Fibroblast of lung (primary cell): ENCODE results near the gene BTNL9. TPM values are rescaled to one million over a fixed set of nuclear protein-coding genes. Genes with fewer than 3 reads are reported as not detected.
"Not testable (repeated sequence)": the region's sequence is repeated elsewhere in the genome, so short reads cannot be mapped to it uniquely, and the experiment has no call there.

Source experiments
- DNase-seq, 2 donors: peaks; one replicate each; pipeline versions ENCODE4 v3.0.0 to v3.0.0-alpha.2; 2010; ENCODE audit warnings: low read depth in 2 of 2
- H2AFZ ChIP-seq: 2 replicates; pipeline ENCODE4 v1.5.1; 2012; ENCODE audit warnings: low read length, control low read depth, inconsistent platforms
- H3K27ac ChIP-seq: 2 replicates; pipeline ENCODE4 v1.5.1; 2011; ENCODE audit warnings: low read length, control low read depth; ENCODE audit not compliant: insufficient read depth
- H3K27me3 ChIP-seq: 2 replicates; pipeline ENCODE4 v1.5.1; 2011; ENCODE audit warnings: mild to moderate bottlenecking, low read length; ENCODE audit not compliant: control insufficient read depth, insufficient read depth
- H3K36me3 ChIP-seq: 2 replicates; pipeline ENCODE4 v1.5.1; 2011; ENCODE audit warnings: low read length; ENCODE audit not compliant: control insufficient read depth, insufficient read depth
- H3K4me1 ChIP-seq: 2 replicates; pipeline ENCODE4 v1.5.1; 2011; ENCODE audit warnings: low read length; ENCODE audit not compliant: control insufficient read depth, insufficient read depth; ENCODE audit errors: extremely low read depth
- H3K4me2 ChIP-seq: 2 replicates; pipeline ENCODE4 v1.5.1; 2011; ENCODE audit warnings: low read length, control low read depth; ENCODE audit not compliant: insufficient read depth; ENCODE audit errors: extremely low read depth
- H3K4me3 ChIP-seq, 4 experiments: fragments of 200-600 bp in 1 of 4; sonication (generic) in 1 of 4; replicated peaks in 1 of 4; 2 replicates each; pipeline ENCODE4 v1.5.1; 2011 to 2016; ENCODE audit warnings: low read length in 4 of 4, low read depth in 3 of 4, mild to moderate bottlenecking in 3 of 4, control low read depth in 2 of 4, inconsistent platforms in 1 of 4, mixed read lengths in 1 of 4; ENCODE audit not compliant: insufficient read depth in 1 of 4; ENCODE audit errors: control extremely low read depth in 1 of 4
- H3K79me2 ChIP-seq: 2 replicates; pipeline ENCODE4 v1.5.1; 2012; ENCODE audit warnings: mild to moderate bottlenecking, low read length, inconsistent platforms; ENCODE audit not compliant: control insufficient read depth, insufficient read depth
- H3K9ac ChIP-seq: 2 replicates; pipeline ENCODE4 v1.5.1; 2011; ENCODE audit warnings: mild to moderate bottlenecking, low read length, control low read depth; ENCODE audit not compliant: insufficient read depth
- H3K9me3 ChIP-seq: 2 replicates; pipeline ENCODE4 v1.5.1; 2012; ENCODE audit warnings: low read depth, low read length; ENCODE audit not compliant: control insufficient read depth, insufficient read depth
- H4K20me1 ChIP-seq: 2 replicates; pipeline ENCODE4 v1.5.1; 2011; ENCODE audit warnings: low read length; ENCODE audit not compliant: control insufficient read depth, insufficient read depth; ENCODE audit errors: extremely low read depth
- EZH2 ChIP-seq: IDR thresholded peaks from 2 replicates; pipeline ENCODE4 v1.5.1; 2012; ENCODE audit warnings: low read length, control low read depth, mild to moderate bottlenecking; ENCODE audit errors: missing control alignments
- polyA plus RNA-seq, 2 donors: library from polyadenylated mRNA; depleted of rRNA in 1 of 2; stranded (reverse) in 1 of 2; unstranded in 1 of 2; fragments of >200 nt; gene quantifications; 2 replicates each; pipeline ENCODE4 v1.2.1, GENCODE V29; 2011 to 2012; ENCODE audit warnings: missing spikeins in 1 of 2
- total RNA-seq: library from RNA; depleted of rRNA; stranded (reverse); fragments of >200 nt; gene quantifications from 2 replicates; pipeline ENCODE4 v1.2.1, GENCODE V29; 2014
- TF ChIP-seq, protein P1 (sequence below), 2 donors: IDR thresholded peaks in 1 of 2; conservative IDR thresholded peaks in 1 of 2; 1 replicate in 1 of 2; 2 replicates in 1 of 2; pipeline ENCODE4 v1.5.1; 2011 to 2012; ENCODE audit warnings: low read length in 2 of 2, control low read depth in 1 of 2, inconsistent platforms in 1 of 2, low read depth in 1 of 2, mild to moderate bottlenecking in 1 of 2

BTNL9 gene
- total and polyA plus RNA-seq, 2 donors (not counting 1 experiment from before 2014, with no cell fraction given) = not detected

DNA sequence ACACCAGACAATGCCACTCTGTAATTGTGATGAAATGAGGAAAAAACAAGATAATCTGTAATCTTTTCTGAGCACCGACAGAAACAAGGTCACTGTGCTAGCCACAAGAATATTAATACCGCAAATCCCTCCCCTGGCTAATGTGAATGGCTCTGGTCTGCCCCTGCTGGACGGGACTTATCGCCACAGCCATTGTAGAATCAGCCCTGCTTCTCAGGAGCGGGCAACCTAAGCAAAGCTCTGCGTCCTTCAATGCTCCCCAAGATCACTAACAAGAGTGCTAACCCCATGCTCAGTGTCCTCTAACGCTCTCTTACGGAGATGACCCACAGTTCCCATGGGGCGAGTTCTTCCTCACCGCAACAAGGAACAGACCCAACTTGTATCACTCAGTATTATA lies 48.2 kb downstream of the BTNL9 start:
- DNase-seq = no peak
- no peaks in the 10 kb centered on the region for H4K20me1 ChIP-seq
- H2AFZ ChIP-seq = no peak overlapping the region
- no peak overlapping the region for H3K4me3 ChIP-seq
- H3K4me2 ChIP-seq = no peak overlapping the region
- H3K36me3 ChIP-seq = no peaks in the 10 kb centered on the region
- H3K9ac ChIP-seq = no peak overlapping the region
- no peak for TF ChIP-seq EZH2
- TF ChIP-seq, protein P1, sequence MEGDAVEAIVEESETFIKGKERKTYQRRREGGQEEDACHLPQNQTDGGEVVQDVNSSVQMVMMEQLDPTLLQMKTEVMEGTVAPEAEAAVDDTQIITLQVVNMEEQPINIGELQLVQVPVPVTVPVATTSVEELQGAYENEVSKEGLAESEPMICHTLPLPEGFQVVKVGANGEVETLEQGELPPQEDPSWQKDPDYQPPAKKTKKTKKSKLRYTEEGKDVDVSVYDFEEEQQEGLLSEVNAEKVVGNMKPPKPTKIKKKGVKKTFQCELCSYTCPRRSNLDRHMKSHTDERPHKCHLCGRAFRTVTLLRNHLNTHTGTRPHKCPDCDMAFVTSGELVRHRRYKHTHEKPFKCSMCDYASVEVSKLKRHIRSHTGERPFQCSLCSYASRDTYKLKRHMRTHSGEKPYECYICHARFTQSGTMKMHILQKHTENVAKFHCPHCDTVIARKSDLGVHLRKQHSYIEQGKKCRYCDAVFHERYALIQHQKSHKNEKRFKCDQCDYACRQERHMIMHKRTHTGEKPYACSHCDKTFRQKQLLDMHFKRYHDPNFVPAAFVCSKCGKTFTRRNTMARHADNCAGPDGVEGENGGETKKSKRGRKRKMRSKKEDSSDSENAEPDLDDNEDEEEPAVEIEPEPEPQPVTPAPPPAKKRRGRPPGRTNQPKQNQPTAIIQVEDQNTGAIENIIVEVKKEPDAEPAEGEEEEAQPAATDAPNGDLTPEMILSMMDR (conservative IDR thresholded peaks at IDR 0.05 in 1 of 2, IDR thresholded peaks at IDR 0.05 in 1 of 2; ENCODE audit: low read depth in 1 of 2, low read length in 2 of 2) = peak; percentile 21 to 42
- no peaks in the 10 kb centered on the region for H3K27me3 ChIP-seq
- no peak overlapping the region for H3K27ac ChIP-seq
- no peaks in the 10 kb centered on the region for H3K4me1 ChIP-seq
- no peaks in the 10 kb centered on the region for H3K79me2 ChIP-seq
- no peaks in the 10 kb centered on the region for H3K9me3 ChIP-seq

DNA sequence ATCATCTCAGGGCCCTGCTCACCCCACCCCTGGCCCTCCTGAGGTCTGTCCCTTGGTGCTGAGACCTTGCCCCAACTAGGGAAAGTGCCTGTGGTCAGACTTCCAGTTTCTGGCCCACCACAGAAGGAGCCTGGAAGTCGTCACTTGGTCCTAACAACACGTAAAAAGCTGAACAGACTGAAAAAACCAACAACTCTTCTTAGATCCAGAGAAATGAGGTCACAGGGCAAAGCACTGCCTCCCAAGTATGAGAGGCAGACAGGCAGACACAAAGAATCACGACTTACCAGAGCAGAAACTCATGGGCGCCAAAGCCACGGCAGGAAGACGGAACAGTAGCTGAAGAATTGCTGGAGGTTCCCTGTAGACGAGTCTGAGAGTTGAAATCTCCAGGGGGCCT lies 52.4 kb downstream of the BTNL9 start:
- Histone ChIP-seq H3K4me2 (no peak overlapping the region), H3K79me2 (no peaks in the 10 kb centered on the region), H2AFZ (no peak overlapping the region), H3K27me3 (no peaks in the 10 kb centered on the region), H3K9ac (no peak overlapping the region), H3K9me3 (no peaks in the 10 kb centered on the region), H4K20me1 (no peaks in the 10 kb centered on the region), H3K4me1 (no peaks in the 10 kb centered on the region), H3K27ac (no peak overlapping the region), H3K36me3 (no peaks in the 10 kb centered on the region), H3K4me3 (no peak overlapping the region)
- TF ChIP-seq, protein P1 (conservative IDR thresholded peaks at IDR 0.05 in 1 of 2, IDR thresholded peaks at IDR 0.05 in 1 of 2; ENCODE audit: low read depth in 1 of 2, low read length in 2 of 2) = no peak
- no peak for TF ChIP-seq EZH2
- no peak for DNase-seq

DNA sequence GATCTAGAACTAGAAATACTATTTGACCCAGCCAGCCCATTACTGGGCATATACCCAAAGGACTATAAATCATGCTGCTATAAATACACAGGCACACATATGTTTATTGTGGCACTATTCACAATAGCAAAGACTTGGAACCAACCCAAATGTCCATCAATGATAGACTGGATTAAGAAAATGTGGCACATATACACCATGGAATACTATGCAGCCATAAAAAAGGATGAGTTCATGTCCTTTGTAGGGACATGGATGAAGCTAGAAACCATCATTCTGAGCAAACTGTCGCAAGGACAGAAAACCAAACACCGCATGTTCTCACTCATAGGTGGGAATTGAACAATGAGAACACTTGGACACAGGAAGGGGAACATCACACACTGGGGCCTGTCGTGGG lies 55.1 kb downstream of the BTNL9 start:
- H3K36me3 ChIP-seq, H3K4me2 ChIP-seq, H3K9ac ChIP-seq, H4K20me1 ChIP-seq, H3K4me1 ChIP-seq, H3K27ac ChIP-seq, H3K79me2 ChIP-seq, H2AFZ ChIP-seq, H3K27me3 ChIP-seq, H3K9me3 ChIP-seq, DNase-seq, H3K4me3 ChIP-seq: not testable (repeated sequence)

DNA sequence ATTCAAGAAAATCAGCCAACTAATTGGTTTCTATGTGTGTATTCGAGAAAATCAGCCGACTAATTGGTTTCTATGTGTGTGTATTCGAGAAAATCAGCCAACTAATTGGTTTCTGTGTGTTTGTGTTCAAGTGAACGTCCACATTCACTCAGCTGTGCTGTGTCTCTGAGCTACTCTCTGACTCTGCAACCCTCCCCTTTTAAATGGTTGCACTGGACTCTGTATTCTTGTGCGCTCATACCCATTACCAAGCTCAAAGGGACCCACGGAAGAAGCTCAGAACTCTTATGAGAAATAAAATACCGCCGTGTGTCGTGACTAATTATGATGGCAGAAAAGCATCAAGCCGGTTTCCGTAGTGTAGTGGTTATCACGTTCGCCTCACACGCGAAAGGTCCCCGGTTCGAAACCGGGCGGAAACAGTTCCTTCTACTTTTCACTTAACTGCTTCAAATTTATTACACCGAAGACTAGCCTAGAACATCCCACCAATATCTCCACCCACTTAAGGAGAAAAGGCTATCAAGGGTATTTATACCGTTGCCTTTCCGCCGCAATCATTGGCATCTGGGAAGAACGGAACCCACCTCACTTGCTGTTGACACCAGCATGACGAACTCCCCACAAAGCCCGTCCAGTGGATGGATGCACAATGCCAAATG lies 56.8 kb downstream of the BTNL9 start:
- not testable (repeated sequence) for H3K9ac ChIP-seq

DNA sequence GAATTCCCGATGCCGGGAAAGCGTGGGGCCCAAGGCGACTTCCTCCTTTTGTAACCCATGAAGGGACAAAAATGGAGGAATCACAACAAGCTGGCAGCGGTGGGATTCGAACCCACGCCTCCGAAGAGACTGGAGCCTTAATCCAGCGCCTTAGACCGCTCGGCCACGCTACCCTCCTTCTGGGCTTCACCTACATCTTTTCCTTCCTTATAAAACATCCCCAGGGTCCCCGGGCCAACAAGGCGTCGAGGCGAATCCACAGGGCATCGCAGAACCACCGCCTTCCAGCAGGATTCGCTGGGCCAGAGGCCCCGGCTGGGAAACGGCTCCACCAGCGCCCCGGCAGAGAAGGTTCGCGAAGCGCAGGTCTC lies 57.3 kb downstream of the BTNL9 start:
- H3K9ac ChIP-seq, H4K20me1 ChIP-seq, H3K9me3 ChIP-seq, H3K4me1 ChIP-seq, DNase-seq, H3K4me3 ChIP-seq, H2AFZ ChIP-seq, H3K79me2 ChIP-seq, H3K27ac ChIP-seq, H3K27me3 ChIP-seq, H3K4me2 ChIP-seq, H3K36me3 ChIP-seq: not testable (repeated sequence)

More for the DNA sequence above, 56.8 kb downstream of the BTNL9 start:
- not testable (repeated sequence) for H3K27ac ChIP-seq, H3K4me1 ChIP-seq, H3K4me3 ChIP-seq, DNase-seq, H2AFZ ChIP-seq, H3K79me2 ChIP-seq, H3K4me2 ChIP-seq, H4K20me1 ChIP-seq, H3K27me3 ChIP-seq, H3K9me3 ChIP-seq, H3K36me3 ChIP-seq
